Measurements from ENCODE around the gene DNAJC25. TPM values are rescaled to one million over a fixed set of nuclear protein-coding genes. Genes with fewer than 3 reads are reported as not detected.
A peak's percentile ranks its signal among the peaks of the same experiment; 100 is the strongest.

Gene DNAJC25
- total and polyA plus RNA-seq, 2 of the 13 experiments (the other 11 are each of a cell fraction or from before 2014, with no cell fraction given) = 5.7 to 10.2 TPM

DNA sequence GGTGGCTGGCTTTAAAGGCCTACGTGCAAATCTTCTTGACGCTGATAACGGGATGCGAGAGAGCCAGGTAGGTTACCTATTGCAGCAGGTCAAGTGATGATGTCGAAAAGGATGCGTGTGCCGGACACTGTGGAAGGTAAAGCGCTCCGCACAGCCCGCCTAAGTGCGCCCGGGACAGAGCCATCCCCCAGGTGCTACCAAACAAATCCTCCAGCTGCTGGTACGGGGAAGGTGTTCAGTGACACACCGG is 245 bp upstream of the DNAJC25 start (continued):
- TF ChIP-seq ZNF484 (CRISPR knock-in tag; IDR thresholded peaks at IDR 0.05; ENCODE audit: borderline replicate concordance, low read depth) (no peak), ZNF547 (CRISPR knock-in tag; IDR thresholded peaks at IDR 0.05) (no peak), SRSF4 (IDR thresholded peaks at IDR 0.05; ENCODE audit: low read depth, low read length, poor library complexity, severe bottlenecking) (no peak), ZNF431 (CRISPR knock-in tag; IDR thresholded peaks at IDR 0.05; ENCODE audit: borderline replicate concordance, low read depth) (0 out of 2 replicates have a peak, but pooled peaks have one; percentile 33), DBP (CRISPR knock-in tag; IDR thresholded peaks at IDR 0.05; ENCODE audit: not compliant biosample characterization) (no peak), FLYWCH1 (CRISPR knock-in tag; IDR thresholded peaks at IDR 0.05) (no peak), RFXAP (CRISPR knock-in tag; IDR thresholded peaks at IDR 0.05; ENCODE audit: borderline replicate concordance) (no peak), DZIP1 (CRISPR knock-in tag; IDR thresholded peaks at IDR 0.05) (no peak), ZNF678 (CRISPR knock-in tag; IDR thresholded peaks at IDR 0.05) (no peak), SALL1 (CRISPR knock-in tag; IDR thresholded peaks at IDR 0.05) (no peak), ZNF629 (CRISPR knock-in tag; conservative IDR thresholded peaks at IDR 0.05) (peak; percentile 48), ZNF468 (CRISPR knock-in tag; IDR thresholded peaks at IDR 0.05) (no peak), HCFC1 (IDR thresholded peaks at IDR 0.05; ENCODE audit: low read depth, low read length) (peak; percentile 72; the same call in 1 of the 2 replicates), ZNF354B (CRISPR knock-in tag; IDR thresholded peaks at IDR 0.05) (no peak), CHD4 (IDR thresholded peaks at IDR 0.05; ENCODE audit: borderline replicate concordance, low read length) (no peak), ZBTB38 (CRISPR knock-in tag; IDR thresholded peaks at IDR 0.05) (no peak), ZBTB7B (CRISPR knock-in tag; IDR thresholded peaks at IDR 0.05) (0 out of 2 replicates have a peak, but pooled peaks have one; percentile 52), ZNF317 (CRISPR knock-in tag; IDR thresholded peaks at IDR 0.05) (peak; percentile 82), POLR2A (IDR thresholded peaks at IDR 0.05; ENCODE audit: insufficient read depth in 1 of 2, low read depth in 2 of 2, low read length in 2 of 2) (no peak), ZNF275 (CRISPR knock-in tag; IDR thresholded peaks at IDR 0.05; ENCODE audit: borderline replicate concordance) (peak; percentile 89; the same call in 1 of the 2 replicates), ZNF256 (CRISPR knock-in tag; conservative IDR thresholded peaks at IDR 0.05) (no peak), NFATC3 (CRISPR knock-in tag; IDR thresholded peaks at IDR 0.05) (no peak), ZNF749 (CRISPR knock-in tag; IDR thresholded peaks at IDR 0.05; ENCODE audit: borderline replicate concordance) (no peak), ZBTB39 (CRISPR knock-in tag; IDR thresholded peaks at IDR 0.05) (no peak)

All from HepG2 (cell line).